GM19395 (cell line): ENCODE results near the gene CDH2.

ENCODE experiments used
- ATAC-seq: cut with Tn5 transposase; IDR thresholded peaks from one replicate; pipeline ENCODE4 v1.9.1; 2021; ENCODE audit warnings: mild to moderate bottlenecking, moderate library complexity; ENCODE audit not compliant: unreplicated experiment

The CDH2 gene

DNA sequence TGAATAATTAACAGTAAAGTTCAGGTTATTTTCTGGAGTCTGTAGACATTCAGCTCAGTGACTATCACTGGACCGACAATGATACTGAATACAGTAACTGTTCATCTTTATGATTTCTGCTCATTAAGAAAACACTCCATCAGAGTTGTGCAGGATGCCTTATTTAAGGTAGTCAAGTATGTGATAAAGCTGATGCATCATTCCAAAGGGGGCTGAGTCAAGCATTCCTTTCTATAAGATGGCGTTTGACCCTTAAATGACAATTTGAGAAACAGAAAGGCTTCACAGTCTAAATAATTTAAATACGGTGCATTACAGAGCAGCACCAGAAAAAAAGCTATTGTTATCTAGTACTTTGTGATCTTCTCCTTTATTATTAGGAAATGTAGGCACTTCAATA is 131.1 kb downstream of the CDH2 start:
- no peak for ATAC-seq

DNA sequence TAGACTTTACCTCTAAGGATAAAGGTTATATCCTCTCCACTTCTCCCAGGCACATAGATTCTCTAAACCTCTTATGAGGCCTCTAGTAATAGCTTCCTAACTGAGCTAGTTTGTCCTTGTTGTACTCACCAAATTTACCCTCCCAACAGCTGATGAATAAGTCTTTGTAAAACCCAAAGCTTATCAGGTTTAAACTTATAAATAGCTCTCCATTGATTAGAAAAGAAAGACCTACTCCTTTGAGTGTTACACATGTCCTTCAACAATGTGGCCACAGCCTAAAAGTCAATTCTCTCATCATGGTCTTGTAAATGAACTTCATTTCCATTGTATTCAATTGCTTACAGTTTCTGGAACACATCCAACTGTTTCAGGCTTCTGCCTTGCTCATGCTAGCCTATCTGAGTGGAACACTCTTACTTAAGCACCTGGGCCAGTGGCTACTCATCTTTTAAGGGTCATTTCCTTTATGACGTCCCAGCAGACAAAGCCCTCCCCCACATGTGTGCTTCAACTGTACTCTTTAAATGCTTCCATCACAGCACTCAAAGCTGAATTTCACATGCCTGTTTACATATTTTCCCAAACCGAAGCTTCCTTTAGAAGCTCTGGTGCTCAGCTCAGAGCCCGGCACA is 131.6 kb downstream of the CDH2 start:
- no peak for ATAC-seq

DNA sequence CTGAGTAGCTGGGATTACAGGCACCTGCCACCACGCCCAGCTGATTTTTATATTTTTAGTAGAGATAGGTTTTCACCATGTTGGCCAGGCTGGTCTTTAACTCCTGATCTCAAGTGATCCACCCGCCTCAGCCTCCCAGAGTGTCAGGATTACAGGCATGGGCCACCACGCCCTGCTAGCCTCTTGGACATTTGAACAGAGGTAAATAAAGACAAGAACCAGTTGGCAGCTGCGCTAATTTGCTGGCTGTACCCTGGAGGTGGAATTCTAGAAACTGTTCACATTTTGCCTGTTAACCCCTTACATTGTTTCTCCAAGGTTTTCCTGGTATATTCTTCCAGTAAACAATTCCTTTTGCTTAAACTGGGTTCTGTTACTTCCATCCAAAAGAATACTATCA is 132.9 kb downstream of the CDH2 start:
- no peak for ATAC-seq

DNA sequence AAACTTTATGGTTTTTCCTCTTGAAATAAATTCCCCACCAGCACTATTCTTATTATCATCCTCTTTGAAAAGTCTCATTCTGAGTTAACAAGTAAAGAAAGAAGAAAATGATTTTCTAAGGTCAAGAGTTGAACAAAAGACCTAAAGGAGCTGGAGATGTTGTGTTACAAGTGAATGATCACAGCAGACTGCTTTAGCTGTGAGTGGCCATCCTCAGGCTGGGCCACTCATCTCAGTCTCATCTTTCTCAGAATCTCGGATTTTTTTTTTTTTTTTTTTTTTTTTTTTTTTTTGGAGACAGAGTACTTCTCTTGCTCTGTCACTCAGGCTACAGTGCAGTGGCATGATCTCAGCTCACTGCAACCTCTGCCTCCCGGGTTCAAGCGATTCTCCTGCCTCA is 133.3 kb downstream of the CDH2 start:
- ATAC-seq = no peak

DNA sequence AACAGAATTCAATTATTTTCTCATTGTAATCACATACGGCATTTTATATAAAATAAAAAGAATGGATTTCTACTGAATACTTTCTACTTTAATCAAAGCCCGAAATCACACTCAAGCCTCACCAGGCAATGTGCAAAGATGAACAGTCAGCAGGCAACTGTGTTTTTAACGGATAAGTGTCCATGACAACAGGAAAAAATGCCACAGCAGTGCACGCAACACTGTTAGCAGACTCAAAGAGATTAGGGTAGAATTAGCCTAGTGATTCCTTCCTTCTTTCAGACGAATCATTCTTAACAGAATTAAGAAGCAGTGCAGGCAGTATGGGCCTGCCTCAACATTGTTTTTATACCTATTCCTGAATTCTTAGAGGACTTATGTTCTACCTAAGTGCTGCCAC is 135.6 kb downstream of the CDH2 start:
- ATAC-seq = no peak

DNA sequence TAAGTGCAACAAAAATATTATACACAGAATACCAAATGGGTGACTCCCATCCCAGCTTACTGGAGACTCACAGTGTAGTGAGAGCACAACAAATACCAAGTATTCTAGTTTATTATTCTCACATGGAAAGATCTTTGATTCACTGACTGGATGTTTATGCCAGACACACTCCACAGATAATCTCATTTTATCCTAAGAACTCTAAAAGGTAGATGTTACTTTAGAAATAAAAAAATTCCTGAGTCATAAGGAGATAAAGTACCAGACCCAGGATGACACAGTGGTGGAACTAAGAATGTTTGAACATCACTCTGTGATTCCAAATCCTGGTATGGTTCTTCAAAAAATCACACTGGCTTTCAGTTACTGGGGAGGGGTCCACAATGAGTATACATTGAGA is 136.2 kb downstream of the CDH2 start:
- ATAC-seq = no peak

DNA sequence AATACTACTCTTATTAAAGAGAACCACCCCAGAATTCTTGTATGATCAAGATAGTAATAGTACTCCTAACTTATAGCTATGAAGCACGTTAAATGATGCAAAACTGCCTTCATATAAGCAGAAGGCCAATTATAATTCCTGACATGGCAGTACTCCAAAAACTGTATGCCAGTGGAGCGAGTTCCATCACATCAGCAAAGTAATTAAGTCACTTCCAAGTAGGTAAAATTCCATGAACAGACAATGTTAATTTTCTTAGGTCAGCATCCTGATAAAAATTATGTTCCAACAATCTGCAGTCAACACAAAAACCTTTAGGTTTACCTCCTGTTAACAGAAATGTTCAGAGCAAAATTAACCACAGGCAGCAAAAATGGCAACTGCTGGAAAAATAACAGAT is 136.7 kb downstream of the CDH2 start:
- ATAC-seq = no peak

DNA sequence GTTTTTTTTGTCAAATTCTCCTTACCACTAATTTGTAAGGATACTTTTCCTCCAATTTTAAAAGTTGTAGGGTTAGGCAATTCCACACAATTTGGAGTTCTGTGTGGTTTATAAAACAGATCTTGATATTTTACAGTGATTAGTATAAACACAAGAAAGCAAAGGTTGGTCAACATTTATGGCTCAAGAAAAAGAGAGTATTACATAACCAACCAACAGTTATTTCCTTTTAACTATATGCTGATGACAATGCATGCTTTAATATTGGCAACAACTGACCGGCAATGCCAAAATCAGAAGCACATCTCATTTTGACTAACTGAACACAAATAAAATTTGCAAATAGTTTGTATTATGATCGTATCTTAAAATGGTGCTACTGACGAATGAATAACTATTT is 137.2 kb downstream of the CDH2 start:
- no peak for ATAC-seq

DNA sequence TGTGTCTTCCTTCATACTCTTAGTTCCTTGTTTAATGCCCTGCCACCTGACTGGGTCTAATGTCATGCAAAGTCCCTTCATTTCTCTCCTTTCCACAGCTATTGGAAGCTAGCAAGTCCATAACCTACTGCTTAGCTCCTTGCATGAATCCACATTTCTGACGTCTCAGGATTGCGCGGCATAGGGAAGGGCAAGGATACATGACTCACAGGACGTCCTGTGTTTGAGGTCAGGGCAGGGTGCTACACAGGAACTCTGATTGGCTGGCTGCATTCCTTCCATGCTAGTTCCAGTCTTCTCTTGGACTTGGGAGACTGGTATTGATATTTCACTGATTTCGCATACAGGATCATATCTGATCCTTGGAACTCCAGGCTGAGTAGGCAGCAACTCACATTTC is 137.9 kb downstream of the CDH2 start:
- ATAC-seq = no peak

DNA sequence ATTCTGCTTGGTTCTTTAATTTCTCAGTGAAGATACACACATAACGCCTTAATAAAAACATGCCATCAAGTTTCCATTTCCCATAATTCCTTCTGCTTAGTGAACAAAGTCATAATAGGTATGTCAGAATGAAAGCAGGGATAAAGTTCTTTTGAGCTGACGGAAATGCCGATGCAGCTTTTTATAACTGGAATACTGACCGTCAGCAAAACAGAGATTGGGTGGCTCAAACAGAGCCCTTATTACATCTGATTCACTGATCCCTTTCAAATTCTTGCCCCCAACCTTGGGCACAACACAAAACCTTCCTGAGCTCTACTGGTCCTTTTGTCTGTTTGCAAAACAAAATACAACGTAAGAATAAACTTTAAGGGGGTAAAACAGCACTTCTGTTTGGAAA is 140.4 kb downstream of the CDH2 start:
- no peak for ATAC-seq

DNA sequence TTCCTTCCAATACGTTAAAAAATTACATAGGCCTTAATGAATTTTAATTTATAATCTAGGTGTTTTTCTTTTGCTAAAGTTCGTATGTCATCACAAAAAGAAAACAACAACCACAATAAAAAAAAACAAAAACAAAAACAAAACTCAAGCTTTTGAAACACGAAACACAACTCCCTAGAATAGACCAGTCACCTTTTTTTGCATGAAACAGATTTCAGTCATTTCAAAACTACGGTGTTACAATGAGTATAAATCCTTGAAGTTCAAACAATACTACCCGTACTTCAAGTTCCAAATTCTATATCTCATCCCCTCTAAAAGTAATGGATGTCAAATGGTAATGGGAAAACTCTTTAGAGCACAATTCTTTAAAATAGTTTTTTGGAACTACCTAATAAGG is 142.4 kb downstream of the CDH2 start:
- ATAC-seq = no peak

DNA sequence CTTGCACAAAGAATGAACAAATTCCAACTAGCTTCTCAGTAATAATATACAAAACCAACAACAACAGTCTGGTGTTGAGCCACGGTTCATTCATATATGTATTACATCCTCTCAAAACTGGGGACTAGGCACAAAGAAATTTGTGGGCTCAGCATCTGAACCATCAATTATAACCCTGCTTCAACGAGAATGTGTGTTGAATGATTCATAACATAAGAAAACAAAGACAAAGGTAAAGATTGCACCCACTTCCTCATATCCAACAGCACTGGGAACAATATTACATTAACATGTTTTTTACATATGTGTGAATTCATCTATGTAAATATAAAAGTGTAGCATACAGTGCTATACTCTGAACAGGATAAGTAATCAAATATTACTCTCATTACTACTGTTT is 144.8 kb downstream of the CDH2 start:
- no peak for ATAC-seq

DNA sequence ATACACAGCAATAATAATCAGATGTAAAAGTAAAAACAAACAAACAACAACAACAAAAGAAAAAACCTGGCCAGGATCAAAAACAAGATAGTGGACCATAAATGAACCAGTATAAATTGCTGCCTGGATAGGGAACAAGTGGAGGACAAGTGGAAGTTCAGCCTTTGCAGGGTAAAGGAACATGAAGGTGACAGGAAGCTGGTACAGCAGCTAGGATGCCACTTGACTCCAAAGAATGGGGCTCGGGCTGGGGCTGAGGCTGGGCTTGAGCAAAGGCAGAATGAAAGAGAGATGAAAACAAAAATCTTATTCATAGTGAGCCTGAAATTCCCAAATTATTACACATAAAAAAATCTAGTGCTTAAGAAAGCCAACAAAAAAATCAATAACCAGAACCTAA is 146.5 kb downstream of the CDH2 start:
- ATAC-seq = no peak

DNA sequence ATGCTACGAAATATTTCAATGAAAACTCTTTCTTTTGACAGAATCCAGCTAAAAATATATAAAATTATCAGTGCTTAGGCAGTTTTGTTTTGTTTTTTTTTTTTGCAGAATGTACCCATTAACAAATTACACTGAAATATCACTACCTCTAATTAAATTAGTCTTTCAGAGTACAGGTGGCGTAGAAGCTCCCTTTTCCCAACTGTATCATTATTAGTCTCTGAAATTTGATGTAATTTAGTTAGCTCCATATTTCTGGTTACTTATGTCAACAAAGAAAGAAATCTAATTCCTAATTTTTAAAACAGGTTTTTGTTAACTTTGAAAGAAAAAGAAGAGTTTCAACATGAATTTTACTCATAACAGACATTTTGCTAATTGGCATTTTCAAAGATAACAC is 149.2 kb downstream of the CDH2 start:
- no peak for ATAC-seq

DNA sequence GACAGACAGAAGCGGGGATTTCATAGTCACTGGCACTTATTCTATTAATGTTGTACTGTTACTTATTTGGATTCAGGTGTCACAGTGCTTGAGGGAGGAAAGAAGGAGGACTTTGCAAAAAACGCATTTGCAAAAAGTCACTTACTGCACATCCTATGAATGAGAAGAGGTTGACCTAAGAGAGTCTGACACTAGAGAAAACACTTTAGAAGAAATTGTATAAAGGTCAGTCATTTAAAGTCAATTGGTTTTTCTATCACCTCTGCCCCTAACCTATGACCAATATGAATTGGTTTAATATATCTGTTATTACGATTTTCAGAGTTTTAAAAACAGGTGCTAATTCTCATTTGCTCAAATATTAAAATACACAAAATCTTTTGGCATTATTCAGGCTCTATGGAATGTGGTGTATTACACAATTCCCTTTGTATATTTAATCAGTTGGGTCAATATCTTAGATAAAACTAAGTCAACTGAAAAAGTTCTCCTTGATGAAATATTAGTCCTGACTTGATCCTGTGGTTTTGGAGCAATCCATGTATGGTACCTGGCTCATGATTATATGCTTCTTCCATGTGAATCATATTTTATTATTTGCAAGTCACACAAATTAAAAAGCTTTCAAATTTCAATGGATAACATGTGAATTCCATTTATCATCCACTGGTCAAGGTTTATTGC is 157.4 kb downstream of the CDH2 start:
- no peak for ATAC-seq

DNA sequence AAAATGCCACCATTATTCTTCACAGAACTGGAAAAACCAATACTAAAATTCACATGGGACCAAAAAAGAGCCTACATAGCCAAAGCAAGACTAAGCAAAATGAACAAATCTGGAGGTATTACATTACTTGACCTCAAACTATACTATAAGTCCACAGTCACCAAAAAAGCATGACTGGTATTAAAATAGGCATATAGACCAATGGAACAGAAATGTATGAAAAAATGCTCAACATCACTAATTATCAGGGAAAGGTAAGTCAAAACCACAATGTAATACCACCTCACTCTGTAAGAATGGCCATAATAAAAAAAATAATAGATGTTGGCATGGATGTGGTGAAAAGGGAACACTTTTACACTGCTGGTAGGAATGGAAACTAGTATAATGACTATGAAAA is 158.6 kb downstream of the CDH2 start:
- no peak for ATAC-seq

DNA sequence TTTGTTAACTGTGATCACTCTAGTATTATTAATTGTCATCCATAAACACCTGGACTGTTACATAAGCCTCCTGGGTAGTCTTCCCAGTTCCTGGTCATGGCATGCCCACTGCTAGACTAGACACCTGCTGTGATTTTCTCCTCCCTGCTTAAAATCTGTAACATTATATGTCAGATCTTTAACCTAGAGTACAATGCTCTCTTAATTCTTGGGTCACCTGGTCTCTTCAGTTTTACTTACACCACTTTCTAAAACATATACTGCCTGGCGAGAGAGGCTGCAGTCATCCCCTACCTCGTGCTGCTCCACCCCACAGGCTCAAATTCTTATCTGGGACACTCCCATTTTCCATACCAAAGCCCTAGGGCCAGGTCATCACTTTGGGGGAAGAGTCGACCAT is 161.3 kb downstream of the CDH2 start:
- no peak for ATAC-seq

DNA sequence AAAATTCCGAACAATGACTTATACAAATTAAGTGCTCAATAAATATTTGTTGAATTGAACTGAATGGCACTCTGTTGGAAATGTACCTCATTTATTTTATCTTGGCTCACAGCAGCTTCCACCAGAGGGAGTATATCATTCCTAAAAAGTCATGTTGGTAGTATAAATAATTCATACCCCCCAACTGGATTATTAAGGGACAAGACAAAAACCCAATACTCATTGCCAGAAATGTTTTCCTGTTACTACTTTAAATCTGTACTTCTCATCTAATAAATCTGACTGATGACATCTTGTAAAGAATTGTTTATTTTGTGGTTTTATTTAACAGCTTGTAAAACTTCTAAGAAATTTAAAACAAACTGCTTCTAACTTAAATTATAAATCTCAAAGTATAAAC is 163.9 kb downstream of the CDH2 start:
- no peak for ATAC-seq

DNA sequence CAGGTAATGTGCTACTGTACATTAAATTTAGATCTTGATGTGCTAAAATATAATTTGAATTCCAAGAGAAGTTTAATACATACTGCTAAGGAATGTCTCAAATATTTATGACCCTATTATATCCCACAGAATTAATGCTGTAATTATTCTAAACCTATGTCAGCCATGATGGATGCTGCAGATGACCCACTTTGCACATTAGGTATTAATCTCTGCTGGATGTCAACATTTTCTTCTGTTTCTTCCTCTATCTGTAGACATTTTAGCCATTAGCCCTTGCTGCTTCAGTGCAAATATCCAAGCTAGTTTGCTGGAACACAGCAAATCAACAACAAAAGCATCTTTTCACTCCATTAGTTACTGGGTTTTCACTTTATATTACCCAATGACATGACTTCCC is 164.6 kb downstream of the CDH2 start:
- ATAC-seq = no peak

DNA sequence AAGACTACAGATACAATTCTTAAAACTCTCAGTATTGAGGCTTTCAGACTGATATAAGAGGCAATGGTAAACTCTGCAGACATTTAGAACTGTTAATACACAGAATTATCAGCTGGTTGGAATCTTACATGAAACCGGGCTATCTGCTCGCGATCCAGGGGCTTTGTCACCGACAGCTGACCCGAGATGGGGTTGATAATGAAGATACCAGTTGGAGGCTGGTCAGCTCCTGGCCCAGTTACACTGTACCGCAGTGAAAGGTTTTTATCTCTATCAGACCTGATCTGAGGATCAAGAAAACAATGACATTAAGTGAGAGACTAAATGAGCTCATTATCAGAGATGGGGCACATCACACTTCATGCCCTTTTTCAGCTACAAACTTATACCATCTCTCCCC is 167.3 kb downstream of the CDH2 start:
- ATAC-seq = no peak

DNA sequence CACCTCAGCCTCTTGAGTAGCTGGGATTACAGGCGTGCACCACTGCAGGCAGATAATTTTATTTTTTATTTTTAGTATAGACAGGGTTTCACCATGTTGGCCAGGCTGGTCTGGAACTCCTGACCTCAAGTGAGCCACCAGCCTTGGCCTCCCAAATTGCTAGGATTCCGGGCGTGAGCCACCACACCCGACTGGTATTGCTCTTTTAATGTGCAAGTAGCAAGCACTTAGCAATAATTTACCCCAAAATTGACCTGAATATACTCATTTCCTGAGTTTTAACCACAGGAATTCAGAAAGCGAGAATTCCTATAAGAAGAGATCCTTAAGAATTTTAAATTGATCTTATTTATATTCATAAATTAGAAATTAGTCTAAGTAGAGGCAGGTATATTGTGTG is 169.1 kb downstream of the CDH2 start:
- ATAC-seq = no peak

DNA sequence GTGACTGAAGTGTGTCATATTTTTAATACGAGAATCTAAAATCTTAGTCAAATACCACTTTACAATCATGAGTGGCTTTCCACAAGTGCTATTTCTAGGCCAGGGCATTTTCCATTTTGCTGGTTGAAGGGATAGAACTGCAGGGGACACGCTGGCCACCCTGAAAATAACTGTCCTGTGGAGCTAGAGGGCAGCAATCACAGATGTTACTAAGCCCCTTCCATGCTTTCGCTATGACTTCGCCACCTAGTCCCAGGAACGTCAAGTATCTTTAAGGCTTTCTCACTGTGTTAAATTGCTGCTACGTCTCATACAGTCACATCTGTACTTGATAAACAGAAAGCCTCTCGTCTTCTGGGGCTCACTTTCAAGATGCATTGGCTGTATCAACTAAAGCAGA is 171.8 kb downstream of the CDH2 start:
- no peak for ATAC-seq

DNA sequence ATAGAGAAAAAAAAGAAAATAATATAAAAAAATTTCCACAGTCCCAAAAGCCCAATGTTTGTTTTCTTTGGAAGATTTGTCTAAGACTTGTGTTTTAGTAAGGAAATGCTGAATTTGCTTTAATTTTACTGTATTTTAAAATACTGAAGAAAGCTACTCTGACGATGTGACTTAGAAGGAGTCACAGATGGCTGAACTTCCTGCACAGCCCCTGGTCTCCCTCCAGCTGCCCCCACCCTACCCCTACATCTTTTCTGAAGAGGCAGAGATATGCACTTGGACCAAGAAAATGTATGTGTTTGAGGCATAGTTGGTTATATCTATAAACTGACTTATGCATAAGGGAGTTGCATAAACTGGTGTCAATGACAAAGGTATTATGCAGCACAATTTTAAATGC is 172.3 kb downstream of the CDH2 start:
- no peak for ATAC-seq
